IMR-90 (cell line): ENCODE measurements around the gene RAP1GAP2.

Experiments used
- BHLHE40 ChIP-seq: fragments of 150-350 bp; IDR thresholded peaks from 2 replicates; pipeline ENCODE4 v1.6.1; 2016; ENCODE audit warnings: mild to moderate bottlenecking, low read depth, low read length
- CEBPB ChIP-seq: IDR thresholded peaks from 2 replicates; pipeline ENCODE4 v1.6.1; 2012; ENCODE audit warnings: low read depth, low read length, improper control_type of control experiment
- ELK1 ChIP-seq: fragments of 150-350 bp; IDR thresholded peaks from 2 replicates; pipeline ENCODE4 v1.6.1; 2016; ENCODE audit warnings: low read depth, mild to moderate bottlenecking, low read length, moderate library complexity, borderline replicate concordance
- MAFK ChIP-seq: IDR thresholded peaks from 2 replicates; pipeline ENCODE4 v1.6.1; 2012; ENCODE audit warnings: low read depth, low read length, improper control_type of control experiment
- MXI1 ChIP-seq: IDR thresholded peaks from 2 replicates; pipeline ENCODE4 v1.6.1; 2012; ENCODE audit warnings: low read depth, mild to moderate bottlenecking, low read length, moderate library complexity, borderline replicate concordance
- NFE2L2 ChIP-seq: fragments of 150-350 bp; IDR thresholded peaks from 2 replicates; pipeline ENCODE4 v1.6.1; 2016; ENCODE audit warnings: low read depth, mild to moderate bottlenecking, low read length
- POLR2A ChIP-seq: IDR thresholded peaks from 2 replicates; pipeline ENCODE4 v1.6.1; 2012; ENCODE audit warnings: mild to moderate bottlenecking, low read depth, low read length
- RAD21 ChIP-seq: IDR thresholded peaks from 2 replicates; pipeline ENCODE4 v1.6.1; 2012; ENCODE audit warnings: low read length, improper control_type of control experiment
- RCOR1 ChIP-seq: IDR thresholded peaks from 2 replicates; pipeline ENCODE4 v1.6.1; 2012; ENCODE audit warnings: mild to moderate bottlenecking, low read length, improper control_type of control experiment; ENCODE audit not compliant: insufficient replicate concordance
- RFX5 ChIP-seq: IDR thresholded peaks from 2 replicates; pipeline ENCODE4 v1.8.0; 2012; ENCODE audit warnings: low read depth, mild to moderate bottlenecking, low read length, moderate library complexity
- SMC3 ChIP-seq: fragments of 150-350 bp; IDR thresholded peaks from 2 replicates; pipeline ENCODE4 v1.6.1; 2016; ENCODE audit warnings: low read depth, mild to moderate bottlenecking, antibody characterized with exemption, low read length, moderate library complexity
- TF ChIP-seq, protein P1 (sequence below): conservative IDR thresholded peaks from 2 replicates; pipeline ENCODE4 v1.5.1; 2012; ENCODE audit warnings: mild to moderate bottlenecking, low read depth, low read length, improper control_type of control experiment
- TF ChIP-seq, protein P2 (sequence below): fragments of 150-350 bp; IDR thresholded peaks from 2 replicates; pipeline ENCODE4 v1.6.1; 2017; ENCODE audit warnings: mild to moderate bottlenecking, antibody characterized with exemption, low read length, low read depth

GRCh38 chr17:2805961-2806360 lies 9.7 kb downstream of the RAP1GAP2 start:
- TF ChIP-seq, protein P1, sequence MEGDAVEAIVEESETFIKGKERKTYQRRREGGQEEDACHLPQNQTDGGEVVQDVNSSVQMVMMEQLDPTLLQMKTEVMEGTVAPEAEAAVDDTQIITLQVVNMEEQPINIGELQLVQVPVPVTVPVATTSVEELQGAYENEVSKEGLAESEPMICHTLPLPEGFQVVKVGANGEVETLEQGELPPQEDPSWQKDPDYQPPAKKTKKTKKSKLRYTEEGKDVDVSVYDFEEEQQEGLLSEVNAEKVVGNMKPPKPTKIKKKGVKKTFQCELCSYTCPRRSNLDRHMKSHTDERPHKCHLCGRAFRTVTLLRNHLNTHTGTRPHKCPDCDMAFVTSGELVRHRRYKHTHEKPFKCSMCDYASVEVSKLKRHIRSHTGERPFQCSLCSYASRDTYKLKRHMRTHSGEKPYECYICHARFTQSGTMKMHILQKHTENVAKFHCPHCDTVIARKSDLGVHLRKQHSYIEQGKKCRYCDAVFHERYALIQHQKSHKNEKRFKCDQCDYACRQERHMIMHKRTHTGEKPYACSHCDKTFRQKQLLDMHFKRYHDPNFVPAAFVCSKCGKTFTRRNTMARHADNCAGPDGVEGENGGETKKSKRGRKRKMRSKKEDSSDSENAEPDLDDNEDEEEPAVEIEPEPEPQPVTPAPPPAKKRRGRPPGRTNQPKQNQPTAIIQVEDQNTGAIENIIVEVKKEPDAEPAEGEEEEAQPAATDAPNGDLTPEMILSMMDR, result no peak
- TF ChIP-seq POLR2A (no peak), RFX5 (no peak), RAD21 (no peak), SMC3 (no peak), ELK1 (no peak), MAFK (no peak), MXI1 (no peak), BHLHE40 (no peak), CEBPB (no peak), RCOR1 (no peak), NFE2L2 (no peak)
- TF ChIP-seq, protein P2, sequence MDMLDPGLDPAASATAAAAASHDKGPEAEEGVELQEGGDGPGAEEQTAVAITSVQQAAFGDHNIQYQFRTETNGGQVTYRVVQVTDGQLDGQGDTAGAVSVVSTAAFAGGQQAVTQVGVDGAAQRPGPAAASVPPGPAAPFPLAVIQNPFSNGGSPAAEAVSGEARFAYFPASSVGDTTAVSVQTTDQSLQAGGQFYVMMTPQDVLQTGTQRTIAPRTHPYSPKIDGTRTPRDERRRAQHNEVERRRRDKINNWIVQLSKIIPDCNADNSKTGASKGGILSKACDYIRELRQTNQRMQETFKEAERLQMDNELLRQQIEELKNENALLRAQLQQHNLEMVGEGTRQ, result no peak
